Spleen (tissue), 7 donors: ENCODE data around the gene BRD3.

Source experiments
- POLR2A ChIP-seq, 3 donors: fragments of 450-650 bp; IDR thresholded peaks; one replicate each; pipeline ENCODE4 v1.5.1; 2017; ENCODE audit warnings: antibody characterized with exemption in 3 of 3, mild to moderate bottlenecking in 1 of 3
- TF ChIP-seq, protein P1 (sequence below), 11 experiments: fragments of 200-600 bp in 7 of 11; fragments of 450-650 bp in 4 of 11; sonication (generic) in 4 of 11; IDR thresholded peaks in 8 of 11; conservative IDR thresholded peaks in 3 of 11; 1 replicate in 7 of 11; 2 replicates in 4 of 11; pipeline versions ENCODE4 v1.4.0 to v1.8.0; 2016 to 2021; ENCODE audit warnings: antibody characterized with exemption in 11 of 11, inconsistent platforms in 4 of 11, mild to moderate bottlenecking in 1 of 11
- donor health status: DM: no; HTN: no; CAD: no; lungs with moderate emphysema.
- donor health status: DM: no; HTN: no; CAD: no.
- donor health status: DM: no; HTN: no; CAD: no.

DNA sequence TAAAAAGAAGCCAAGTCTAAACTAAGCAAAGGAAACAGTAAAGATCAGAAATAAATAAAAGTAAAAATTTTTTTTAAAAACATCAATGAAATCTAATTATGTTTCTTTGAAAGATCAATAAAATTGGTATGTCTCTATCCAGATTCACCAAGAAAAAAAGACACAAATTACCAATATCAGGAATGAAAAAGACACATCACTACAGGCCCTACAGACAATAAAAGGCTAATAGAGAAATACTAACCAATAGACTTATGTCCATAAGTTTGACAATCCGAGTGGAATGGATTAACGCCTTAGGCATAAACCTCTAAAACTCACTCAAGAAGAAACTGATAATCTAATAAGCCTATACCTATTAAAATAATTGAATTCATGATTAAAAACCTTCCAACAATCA lies 30.2 kb downstream of the BRD3 start:
- TF ChIP-seq POLR2A (IDR thresholded peaks at IDR 0.05), result no peak
- TF ChIP-seq, protein P1, sequence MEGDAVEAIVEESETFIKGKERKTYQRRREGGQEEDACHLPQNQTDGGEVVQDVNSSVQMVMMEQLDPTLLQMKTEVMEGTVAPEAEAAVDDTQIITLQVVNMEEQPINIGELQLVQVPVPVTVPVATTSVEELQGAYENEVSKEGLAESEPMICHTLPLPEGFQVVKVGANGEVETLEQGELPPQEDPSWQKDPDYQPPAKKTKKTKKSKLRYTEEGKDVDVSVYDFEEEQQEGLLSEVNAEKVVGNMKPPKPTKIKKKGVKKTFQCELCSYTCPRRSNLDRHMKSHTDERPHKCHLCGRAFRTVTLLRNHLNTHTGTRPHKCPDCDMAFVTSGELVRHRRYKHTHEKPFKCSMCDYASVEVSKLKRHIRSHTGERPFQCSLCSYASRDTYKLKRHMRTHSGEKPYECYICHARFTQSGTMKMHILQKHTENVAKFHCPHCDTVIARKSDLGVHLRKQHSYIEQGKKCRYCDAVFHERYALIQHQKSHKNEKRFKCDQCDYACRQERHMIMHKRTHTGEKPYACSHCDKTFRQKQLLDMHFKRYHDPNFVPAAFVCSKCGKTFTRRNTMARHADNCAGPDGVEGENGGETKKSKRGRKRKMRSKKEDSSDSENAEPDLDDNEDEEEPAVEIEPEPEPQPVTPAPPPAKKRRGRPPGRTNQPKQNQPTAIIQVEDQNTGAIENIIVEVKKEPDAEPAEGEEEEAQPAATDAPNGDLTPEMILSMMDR (IDR thresholded peaks at IDR 0.05 in 8 of 11, conservative IDR thresholded peaks at IDR 0.05 in 3 of 11), result no peak
